Measurements from ENCODE around the gene FAM133A. TPM values are rescaled to one million over a fixed set of nuclear protein-coding genes. Genes with fewer than 3 reads are reported as not detected.
A peak's percentile ranks its signal among the peaks of the same experiment; 100 is the strongest.

The FAM133A gene
- not detected in 2 replicates for total RNA-seq

DNA sequence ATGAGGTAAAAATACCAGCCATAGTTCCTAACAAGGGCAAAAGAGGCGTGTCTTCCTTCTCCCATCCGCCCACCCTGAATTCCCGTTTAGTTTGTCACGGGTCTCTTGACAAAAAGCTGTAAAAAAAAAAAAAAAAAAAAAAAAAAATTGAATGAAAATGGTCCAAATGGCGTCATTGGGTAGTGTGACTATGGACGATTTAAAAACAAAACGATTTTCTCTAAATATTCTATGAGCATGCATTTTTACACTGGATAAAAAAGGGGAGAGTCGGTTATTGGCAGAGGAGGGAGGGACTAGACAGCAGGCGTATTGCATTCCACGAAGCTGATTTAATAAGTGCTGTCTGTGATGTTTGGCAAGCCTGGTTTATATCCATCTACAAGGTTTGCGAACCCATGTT lies at the start of gene FAM133A:
TSS of gene FAM133A (plus strand) at position 338 of the 403 bp plus-strand sequence. CDS start 35,214 bp downstream, outside the sequence.
- DNase-seq (ENCODE audit: low read depth): no peak
- H3K4me3 ChIP-seq (ENCODE audit: low read depth, low read length): peak within 1 kb of the TSS; percentile 56
- no peak for TF ChIP-seq CTCF (conservative IDR thresholded peaks at IDR 0.05; ENCODE audit: low read depth, low read length)

DNA sequence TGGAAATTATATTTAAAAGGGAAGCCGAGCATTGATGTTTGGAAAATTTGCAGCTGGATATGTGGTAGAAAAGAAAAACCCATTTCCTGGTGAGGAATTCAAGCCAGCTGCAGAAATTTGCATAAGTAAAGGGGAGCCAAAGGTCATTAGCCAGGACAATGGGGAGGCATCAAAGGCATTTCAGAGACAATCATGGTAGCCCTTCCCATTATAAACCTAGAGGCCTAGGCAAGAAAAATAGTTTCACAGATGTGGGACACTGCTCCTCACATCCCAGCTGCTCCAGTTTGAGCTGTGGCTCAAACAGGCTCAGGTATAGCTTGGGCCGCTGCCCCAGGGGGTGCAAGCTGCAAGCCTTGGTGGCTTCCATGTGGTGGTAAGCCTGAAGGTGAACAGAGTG lies 36.4 kb upstream of the FAM133A start:
- no peak for TF ChIP-seq CTCF (conservative IDR thresholded peaks at IDR 0.05; ENCODE audit: low read depth, low read length)
- no peak for DNase-seq (ENCODE audit: low read depth)

GRCh38 chrX:93649381-93649780 lies 24.6 kb upstream of the FAM133A start:
- no peak overlapping the region for H3K4me3 ChIP-seq (ENCODE audit: low read depth, low read length)
- TF ChIP-seq CTCF (conservative IDR thresholded peaks at IDR 0.05; ENCODE audit: low read depth, low read length): no peak
- DNase-seq (ENCODE audit: low read depth): no peak

More for the DNA sequence above, 36.4 kb upstream of the FAM133A start:
- no peak overlapping the region for H3K4me3 ChIP-seq (ENCODE audit: low read depth, low read length)

- no peak overlapping the region for H3K4me3 ChIP-seq (ENCODE audit: low read depth, low read length)
- no peak for DNase-seq (ENCODE audit: low read depth)
- no peak for TF ChIP-seq CTCF (conservative IDR thresholded peaks at IDR 0.05; ENCODE audit: low read depth, low read length)
Observed at GRCh38 chrX:93660575-93660974, 13.4 kb upstream of the FAM133A start.

GRCh38 chrX:93673056-93673868 lies 744 bp upstream of the FAM133A start, which contains the start of gene NAP1L3:
Gene NAP1L3, minus strand, starts transcription at chrX:93673578. Its CDS starts 274 bp downstream, at chrX:93673304.
- no peak for TF ChIP-seq CTCF (conservative IDR thresholded peaks at IDR 0.05; ENCODE audit: low read depth, low read length)
- peak within 1 kb of the TSS; percentile 56 for H3K4me3 ChIP-seq (ENCODE audit: low read depth, low read length)
- DNase-seq (ENCODE audit: low read depth): no peak

DNA sequence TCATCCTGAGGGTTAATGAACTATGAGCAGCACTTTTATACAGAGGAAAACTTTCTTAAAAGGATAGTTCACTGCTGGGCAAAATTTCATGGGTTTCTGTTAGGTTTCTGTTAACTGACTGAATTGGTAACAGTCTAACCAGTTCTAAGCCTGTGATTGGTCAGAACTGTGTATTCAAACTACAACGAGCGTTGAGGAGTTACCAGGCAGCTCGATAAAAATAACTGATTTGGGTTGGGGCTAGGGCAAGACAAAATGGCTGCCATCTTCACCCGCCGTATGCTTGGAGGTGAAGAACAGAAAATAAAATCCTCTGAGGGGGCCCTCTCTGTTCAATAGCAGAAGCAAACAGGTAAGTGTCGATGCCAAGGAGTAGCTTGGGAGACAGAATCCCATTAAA lies 22.0 kb downstream of the FAM133A start:
- DNase-seq (ENCODE audit: low read depth): no peak
- no peak overlapping the region for H3K4me3 ChIP-seq (ENCODE audit: low read depth, low read length)
- TF ChIP-seq CTCF (conservative IDR thresholded peaks at IDR 0.05; ENCODE audit: low read depth, low read length): no peak

DNA sequence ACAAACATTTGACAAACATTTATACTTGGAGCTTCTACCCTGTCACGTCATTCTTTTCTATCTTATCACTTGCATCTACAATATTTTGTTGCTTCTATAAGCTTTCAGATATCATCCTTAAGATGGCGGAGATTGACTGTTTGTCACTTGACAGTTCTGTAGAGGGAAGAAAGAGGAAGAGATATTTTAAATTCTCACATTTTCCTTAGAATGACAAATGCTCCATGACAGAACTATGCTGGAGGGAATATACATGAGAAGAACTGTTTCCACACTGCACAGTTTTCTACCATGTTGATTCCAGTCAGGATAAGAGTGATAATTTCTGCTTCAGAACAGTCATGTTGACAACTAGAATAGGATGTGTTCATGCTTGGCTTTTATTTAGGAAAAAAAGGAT lies 29.7 kb downstream of the FAM133A start:
- no peak for DNase-seq (ENCODE audit: low read depth)
- H3K4me3 ChIP-seq (ENCODE audit: low read depth, low read length): no peak overlapping the region
- TF ChIP-seq CTCF (conservative IDR thresholded peaks at IDR 0.05; ENCODE audit: low read depth, low read length): no peak
